ENCODE data around the gene CD300LF. TPM values are rescaled to one million over a fixed set of nuclear protein-coding genes. Genes with fewer than 3 reads are reported as not detected.

CD300LF gene
- total and polyA plus RNA-seq, 9 of the 15 experiments (the other 6 are each of a cell fraction or from before 2014, with no cell fraction given): not detected

DNA sequence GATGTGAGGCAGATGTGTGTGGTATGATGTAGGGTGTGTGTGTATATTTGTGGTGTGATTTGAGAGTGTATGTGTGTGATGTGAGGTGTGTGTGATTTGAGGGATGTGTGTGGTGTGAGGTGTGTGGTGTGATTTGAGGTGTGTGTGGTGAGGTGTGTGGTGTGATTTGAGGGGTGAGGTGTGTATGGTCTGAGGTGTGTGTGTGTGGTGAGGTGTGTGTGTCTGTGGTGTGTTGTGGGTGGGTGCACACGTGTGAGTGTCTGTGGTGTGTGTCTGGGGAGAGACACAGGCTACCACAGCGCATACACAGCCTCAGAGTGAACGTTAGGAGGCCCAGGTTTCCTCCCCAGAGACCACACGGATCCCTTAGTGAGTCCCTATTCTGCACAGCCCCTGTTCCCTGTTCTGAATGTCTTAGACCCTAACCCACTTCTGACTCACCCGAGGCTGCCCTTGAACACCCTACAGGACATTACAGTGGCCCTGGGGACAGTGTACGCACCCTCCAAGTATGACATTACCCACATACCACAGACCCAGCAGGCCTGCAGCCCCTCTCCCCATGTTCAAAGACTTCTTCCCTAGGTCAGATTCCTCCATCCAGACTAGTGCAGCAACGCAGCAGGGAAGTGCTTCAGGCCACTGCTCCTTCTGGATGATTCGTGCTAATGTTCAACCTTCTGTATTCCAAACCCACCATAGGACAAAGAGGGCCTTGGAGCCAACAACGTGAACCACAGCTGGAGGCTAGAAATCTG lies 20.8 kb upstream of the CD300LF start (continued):
- TF ChIP-seq, protein P1, sequence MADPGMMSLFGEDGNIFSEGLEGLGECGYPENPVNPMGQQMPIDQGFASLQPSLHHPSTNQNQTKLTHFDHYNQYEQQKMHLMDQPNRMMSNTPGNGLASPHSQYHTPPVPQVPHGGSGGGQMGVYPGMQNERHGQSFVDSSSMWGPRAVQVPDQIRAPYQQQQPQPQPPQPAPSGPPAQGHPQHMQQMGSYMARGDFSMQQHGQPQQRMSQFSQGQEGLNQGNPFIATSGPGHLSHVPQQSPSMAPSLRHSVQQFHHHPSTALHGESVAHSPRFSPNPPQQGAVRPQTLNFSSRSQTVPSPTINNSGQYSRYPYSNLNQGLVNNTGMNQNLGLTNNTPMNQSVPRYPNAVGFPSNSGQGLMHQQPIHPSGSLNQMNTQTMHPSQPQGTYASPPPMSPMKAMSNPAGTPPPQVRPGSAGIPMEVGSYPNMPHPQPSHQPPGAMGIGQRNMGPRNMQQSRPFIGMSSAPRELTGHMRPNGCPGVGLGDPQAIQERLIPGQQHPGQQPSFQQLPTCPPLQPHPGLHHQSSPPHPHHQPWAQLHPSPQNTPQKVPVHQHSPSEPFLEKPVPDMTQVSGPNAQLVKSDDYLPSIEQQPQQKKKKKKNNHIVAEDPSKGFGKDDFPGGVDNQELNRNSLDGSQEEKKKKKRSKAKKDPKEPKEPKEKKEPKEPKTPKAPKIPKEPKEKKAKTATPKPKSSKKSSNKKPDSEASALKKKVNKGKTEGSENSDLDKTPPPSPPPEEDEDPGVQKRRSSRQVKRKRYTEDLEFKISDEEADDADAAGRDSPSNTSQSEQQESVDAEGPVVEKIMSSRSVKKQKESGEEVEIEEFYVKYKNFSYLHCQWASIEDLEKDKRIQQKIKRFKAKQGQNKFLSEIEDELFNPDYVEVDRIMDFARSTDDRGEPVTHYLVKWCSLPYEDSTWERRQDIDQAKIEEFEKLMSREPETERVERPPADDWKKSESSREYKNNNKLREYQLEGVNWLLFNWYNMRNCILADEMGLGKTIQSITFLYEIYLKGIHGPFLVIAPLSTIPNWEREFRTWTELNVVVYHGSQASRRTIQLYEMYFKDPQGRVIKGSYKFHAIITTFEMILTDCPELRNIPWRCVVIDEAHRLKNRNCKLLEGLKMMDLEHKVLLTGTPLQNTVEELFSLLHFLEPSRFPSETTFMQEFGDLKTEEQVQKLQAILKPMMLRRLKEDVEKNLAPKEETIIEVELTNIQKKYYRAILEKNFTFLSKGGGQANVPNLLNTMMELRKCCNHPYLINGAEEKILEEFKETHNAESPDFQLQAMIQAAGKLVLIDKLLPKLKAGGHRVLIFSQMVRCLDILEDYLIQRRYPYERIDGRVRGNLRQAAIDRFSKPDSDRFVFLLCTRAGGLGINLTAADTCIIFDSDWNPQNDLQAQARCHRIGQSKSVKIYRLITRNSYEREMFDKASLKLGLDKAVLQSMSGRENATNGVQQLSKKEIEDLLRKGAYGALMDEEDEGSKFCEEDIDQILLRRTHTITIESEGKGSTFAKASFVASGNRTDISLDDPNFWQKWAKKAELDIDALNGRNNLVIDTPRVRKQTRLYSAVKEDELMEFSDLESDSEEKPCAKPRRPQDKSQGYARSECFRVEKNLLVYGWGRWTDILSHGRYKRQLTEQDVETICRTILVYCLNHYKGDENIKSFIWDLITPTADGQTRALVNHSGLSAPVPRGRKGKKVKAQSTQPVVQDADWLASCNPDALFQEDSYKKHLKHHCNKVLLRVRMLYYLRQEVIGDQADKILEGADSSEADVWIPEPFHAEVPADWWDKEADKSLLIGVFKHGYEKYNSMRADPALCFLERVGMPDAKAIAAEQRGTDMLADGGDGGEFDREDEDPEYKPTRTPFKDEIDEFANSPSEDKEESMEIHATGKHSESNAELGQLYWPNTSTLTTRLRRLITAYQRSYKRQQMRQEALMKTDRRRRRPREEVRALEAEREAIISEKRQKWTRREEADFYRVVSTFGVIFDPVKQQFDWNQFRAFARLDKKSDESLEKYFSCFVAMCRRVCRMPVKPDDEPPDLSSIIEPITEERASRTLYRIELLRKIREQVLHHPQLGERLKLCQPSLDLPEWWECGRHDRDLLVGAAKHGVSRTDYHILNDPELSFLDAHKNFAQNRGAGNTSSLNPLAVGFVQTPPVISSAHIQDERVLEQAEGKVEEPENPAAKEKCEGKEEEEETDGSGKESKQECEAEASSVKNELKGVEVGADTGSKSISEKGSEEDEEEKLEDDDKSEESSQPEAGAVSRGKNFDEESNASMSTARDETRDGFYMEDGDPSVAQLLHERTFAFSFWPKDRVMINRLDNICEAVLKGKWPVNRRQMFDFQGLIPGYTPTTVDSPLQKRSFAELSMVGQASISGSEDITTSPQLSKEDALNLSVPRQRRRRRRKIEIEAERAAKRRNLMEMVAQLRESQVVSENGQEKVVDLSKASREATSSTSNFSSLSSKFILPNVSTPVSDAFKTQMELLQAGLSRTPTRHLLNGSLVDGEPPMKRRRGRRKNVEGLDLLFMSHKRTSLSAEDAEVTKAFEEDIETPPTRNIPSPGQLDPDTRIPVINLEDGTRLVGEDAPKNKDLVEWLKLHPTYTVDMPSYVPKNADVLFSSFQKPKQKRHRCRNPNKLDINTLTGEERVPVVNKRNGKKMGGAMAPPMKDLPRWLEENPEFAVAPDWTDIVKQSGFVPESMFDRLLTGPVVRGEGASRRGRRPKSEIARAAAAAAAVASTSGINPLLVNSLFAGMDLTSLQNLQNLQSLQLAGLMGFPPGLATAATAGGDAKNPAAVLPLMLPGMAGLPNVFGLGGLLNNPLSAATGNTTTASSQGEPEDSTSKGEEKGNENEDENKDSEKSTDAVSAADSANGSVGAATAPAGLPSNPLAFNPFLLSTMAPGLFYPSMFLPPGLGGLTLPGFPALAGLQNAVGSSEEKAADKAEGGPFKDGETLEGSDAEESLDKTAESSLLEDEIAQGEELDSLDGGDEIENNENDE (IDR thresholded peaks at IDR 0.05; ENCODE audit: low read depth, low read length): no peak
- TF ChIP-seq SMAD2 (IDR thresholded peaks at IDR 0.05; ENCODE audit: low read depth, low read length) (no peak), STAT5B (CRISPR knock-in tag; IDR thresholded peaks at IDR 0.05) (no peak), NCOA6 (IDR thresholded peaks at IDR 0.05) (no peak), EP400 (IDR thresholded peaks at IDR 0.05) (no peak)
- TF ChIP-seq, protein P2, sequence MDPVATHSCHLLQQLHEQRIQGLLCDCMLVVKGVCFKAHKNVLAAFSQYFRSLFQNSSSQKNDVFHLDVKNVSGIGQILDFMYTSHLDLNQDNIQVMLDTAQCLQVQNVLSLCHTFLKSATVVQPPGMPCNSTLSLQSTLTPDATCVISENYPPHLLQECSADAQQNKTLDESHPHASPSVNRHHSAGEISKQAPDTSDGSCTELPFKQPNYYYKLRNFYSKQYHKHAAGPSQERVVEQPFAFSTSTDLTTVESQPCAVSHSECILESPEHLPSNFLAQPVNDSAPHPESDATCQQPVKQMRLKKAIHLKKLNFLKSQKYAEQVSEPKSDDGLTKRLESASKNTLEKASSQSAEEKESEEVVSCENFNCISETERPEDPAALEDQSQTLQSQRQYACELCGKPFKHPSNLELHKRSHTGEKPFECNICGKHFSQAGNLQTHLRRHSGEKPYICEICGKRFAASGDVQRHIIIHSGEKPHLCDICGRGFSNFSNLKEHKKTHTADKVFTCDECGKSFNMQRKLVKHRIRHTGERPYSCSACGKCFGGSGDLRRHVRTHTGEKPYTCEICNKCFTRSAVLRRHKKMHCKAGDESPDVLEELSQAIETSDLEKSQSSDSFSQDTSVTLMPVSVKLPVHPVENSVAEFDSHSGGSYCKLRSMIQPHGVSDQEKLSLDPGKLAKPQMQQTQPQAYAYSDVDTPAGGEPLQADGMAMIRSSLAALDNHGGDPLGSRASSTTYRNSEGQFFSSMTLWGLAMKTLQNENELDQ (CRISPR knock-in tag; IDR thresholded peaks at IDR 0.05; ENCODE audit: borderline replicate concordance): no peak

Data from K562 (cell line).